Mammary epithelial cell (primary cell): ENCODE data around the gene KRTAP20-2.

Experiments used
- CTCF ChIP-seq, 2 donors: IDR thresholded peaks in 1 of 2; conservative IDR thresholded peaks in 1 of 2; 2 replicates each; pipeline ENCODE4 v1.5.1; 2011 to 2012; ENCODE audit warnings: inconsistent platforms in 2 of 2, low read length in 2 of 2, mild to moderate bottlenecking in 2 of 2, control low read depth in 1 of 2, low read depth in 1 of 2; ENCODE audit not compliant: insufficient read depth in 1 of 2; ENCODE audit errors: extremely low read depth in 1 of 2
- EZH2 ChIP-seq: IDR thresholded peaks from 2 replicates; pipeline ENCODE4 v1.6.1; 2012; ENCODE audit warnings: low read length, inconsistent platforms, borderline replicate concordance

DNA sequence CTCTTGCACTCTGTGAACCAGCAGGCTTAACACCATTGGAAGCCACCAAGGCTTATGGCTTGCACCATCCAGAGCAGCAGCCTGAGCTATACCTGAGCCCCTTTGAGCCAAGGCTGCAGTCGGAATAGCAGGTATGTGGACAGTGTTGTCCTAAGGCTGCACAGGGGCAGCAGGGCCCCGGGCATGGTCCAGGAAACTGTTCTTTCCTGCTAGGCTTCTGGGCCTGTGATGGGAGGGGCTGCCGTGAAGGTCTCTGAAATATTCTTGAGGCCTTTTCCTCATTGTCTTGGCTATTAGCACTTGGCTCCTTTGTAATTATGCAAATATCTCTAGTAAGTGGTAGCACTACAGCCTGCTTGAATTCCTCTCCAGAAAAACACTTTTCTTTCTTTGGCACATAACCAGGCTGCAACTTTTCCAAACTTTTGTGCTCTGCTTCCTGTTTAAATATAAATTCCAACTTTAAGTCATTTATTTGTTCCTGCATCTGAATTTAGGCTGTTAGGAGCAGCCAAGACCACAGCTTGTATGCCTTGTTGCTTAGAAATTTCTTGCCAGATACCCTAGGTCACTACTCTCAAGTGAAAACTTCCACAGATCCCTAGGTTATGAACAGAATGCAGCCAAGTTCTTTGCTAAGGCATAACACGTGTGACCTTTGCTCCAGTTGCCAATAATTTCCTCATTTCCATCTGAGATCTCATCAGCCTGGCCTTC lies 9.4 kb upstream of the KRTAP20-2 start:
- TF ChIP-seq CTCF (conservative IDR thresholded peaks at IDR 0.05 in 1 of 2, IDR thresholded peaks at IDR 0.05 in 1 of 2; ENCODE audit: extremely low read depth in 1 of 2, insufficient read depth in 1 of 2, low read depth in 1 of 2, low read length in 2 of 2) (no peak), EZH2 (no peak)
